ENCODE results near the gene MUC5B. TPM values are rescaled to one million over a fixed set of nuclear protein-coding genes. Genes with fewer than 3 reads are reported as not detected.

The MUC5B gene
- total and polyA plus RNA-seq, 9 donors = 0.02 to 35.3 (median 1.1) TPM; not detected in 1

DNA sequence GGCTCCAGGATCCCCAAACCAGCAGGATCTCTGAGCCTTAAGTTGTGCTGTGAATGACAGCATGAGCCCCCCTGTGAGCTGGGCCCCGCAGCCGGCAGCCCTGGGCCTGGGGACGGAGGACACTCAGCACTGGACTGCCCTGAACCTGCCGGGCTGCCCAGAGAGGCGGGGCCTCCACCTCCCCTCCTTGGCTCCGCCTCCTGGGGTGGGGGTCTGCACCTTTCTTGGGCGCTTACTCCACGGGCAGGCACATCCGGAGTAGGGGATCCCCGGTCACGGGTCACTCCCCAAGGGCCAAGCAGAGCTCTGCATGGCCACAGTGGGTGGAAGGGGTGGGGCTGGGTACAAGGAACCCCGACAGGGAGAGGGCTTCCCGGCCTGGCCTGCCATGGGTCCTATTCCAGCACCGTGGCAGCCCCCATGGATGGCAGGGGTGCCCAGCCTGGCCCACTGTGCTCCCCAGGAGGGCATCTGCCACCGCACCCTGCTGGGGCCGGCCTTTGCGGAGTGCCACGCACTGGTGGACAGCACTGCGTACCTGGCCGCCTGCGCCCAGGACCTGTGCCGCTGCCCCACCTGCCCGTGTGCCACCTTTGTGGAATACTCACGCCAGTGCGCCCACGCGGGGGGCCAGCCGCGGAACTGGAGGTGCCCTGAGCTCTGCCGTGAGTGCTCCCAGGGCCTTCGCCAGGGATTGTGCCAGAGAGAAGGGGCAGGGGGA is 5.4 kb downstream of the MUC5B start:
- Histone ChIP-seq H3K4me1 (ENCODE audit: insufficient read depth) (no peaks in the 10 kb centered on the region), H3K27me3 (peaks cover 3% of the 10 kb centered on the region), H3K27ac (no peak overlapping the region), H3K4me3 (no peak overlapping the region), H3K9me3 (no peaks in the 10 kb centered on the region), H3K36me3 (no peaks in the 10 kb centered on the region)
- TF ChIP-seq POLR2A (IDR thresholded peaks at IDR 0.05) (no peak), EP300 (IDR thresholded peaks at IDR 0.05) (no peak)
- TF ChIP-seq, protein P1, sequence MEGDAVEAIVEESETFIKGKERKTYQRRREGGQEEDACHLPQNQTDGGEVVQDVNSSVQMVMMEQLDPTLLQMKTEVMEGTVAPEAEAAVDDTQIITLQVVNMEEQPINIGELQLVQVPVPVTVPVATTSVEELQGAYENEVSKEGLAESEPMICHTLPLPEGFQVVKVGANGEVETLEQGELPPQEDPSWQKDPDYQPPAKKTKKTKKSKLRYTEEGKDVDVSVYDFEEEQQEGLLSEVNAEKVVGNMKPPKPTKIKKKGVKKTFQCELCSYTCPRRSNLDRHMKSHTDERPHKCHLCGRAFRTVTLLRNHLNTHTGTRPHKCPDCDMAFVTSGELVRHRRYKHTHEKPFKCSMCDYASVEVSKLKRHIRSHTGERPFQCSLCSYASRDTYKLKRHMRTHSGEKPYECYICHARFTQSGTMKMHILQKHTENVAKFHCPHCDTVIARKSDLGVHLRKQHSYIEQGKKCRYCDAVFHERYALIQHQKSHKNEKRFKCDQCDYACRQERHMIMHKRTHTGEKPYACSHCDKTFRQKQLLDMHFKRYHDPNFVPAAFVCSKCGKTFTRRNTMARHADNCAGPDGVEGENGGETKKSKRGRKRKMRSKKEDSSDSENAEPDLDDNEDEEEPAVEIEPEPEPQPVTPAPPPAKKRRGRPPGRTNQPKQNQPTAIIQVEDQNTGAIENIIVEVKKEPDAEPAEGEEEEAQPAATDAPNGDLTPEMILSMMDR (IDR thresholded peaks at IDR 0.05) = no peak
- intact Hi-C loops (cut with DNase I) = no loop called here
- WGBS, 3 donors = 74 to 83% (median 82%) methylated on average over 29 to 31 of the region's 31 CpGs
- DNase-seq = peak in 1 of 5 donors; percentile 9

DNA sequence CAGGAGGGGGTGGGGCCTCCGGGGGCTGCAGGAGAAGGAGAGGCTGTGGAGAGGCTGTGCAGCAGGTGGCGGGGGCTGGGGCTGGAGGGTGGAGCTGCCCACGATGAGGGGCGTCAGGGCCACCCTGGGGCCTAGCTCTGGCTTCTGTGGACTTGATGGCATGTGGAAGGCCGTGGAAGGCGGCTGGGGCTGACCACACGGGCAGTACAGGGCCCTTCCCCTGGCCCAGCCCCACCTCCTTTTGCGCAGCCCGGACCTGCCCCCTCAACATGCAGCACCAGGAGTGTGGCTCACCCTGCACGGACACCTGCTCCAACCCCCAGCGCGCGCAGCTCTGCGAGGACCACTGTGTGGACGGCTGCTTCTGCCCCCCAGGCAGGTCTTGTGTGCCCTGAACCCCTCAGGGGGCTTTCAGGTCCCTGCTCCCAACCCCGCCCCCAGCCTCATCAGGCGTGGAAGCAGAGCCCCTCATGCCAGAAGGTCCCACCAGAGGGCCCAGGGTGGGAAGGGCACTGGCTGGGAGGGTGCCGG is 6.1 kb downstream of the MUC5B start:
- H3K27me3 ChIP-seq = no peaks in the 10 kb centered on the region

DNA sequence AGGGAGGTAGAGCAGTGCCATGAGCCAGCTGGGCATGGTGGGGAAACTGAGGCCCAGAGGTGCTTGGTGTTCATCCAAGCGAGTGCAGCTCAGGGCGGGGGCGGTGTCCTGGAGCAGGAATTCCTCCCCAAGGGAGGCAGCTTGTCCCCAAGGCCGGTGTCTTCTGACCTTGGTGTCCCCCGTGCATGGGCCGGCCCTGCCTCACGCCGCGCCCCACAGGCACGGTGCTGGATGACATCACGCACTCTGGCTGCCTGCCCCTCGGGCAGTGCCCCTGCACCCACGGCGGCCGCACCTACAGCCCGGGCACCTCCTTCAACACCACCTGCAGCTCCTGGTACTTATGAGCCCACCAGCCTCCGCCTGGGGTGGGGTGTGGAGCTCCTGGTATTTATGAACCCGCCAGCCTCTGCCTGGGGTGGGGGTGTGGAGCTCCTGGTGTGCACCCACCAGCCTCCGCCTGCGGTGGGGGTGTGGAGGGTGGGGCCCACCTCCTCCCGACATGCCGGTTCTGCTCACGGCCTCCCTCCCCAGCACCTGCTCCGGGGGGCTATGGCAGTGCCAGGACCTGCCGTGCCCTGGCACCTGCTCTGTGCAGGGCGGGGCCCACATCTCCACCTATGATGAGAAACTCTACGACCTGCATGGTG is 6.7 kb downstream of the MUC5B start:
- Histone ChIP-seq H3K4me1 (ENCODE audit: insufficient read depth) (no peaks in the 10 kb centered on the region), H3K36me3 (no peaks in the 10 kb centered on the region), H3K27me3 (no peaks in the 10 kb centered on the region), H3K9me3 (no peaks in the 10 kb centered on the region), H3K4me3 (no peak overlapping the region), H3K27ac (no peak overlapping the region)
- no peak for TF ChIP-seq POLR2A (IDR thresholded peaks at IDR 0.05)
- TF ChIP-seq, protein P1 (IDR thresholded peaks at IDR 0.05) = no peak
- no peak for TF ChIP-seq EP300 (IDR thresholded peaks at IDR 0.05)
- DNase-seq = peak in 1 of 5 donors; percentile 7
- WGBS, 3 donors = 68 to 81% (median 76%) methylated on average over 26 to 27 of the region's 27 CpGs
- intact Hi-C loops (cut with DNase I) = no loop called here

More for the DNA sequence above, 6.1 kb downstream of the MUC5B start:
- 69 to 81% (median 69%) methylated on average over 15 to 18 of the region's 18 CpGs for WGBS, 3 donors
- intact Hi-C loops (cut with DNase I) = no loop called here
- no peaks in the 10 kb centered on the region for H3K9me3 ChIP-seq
- H3K4me1 ChIP-seq (ENCODE audit: insufficient read depth) = no peaks in the 10 kb centered on the region
- no peak overlapping the region for H3K27ac ChIP-seq
- peak in 1 of 5 donors; percentile 12 for DNase-seq
- H3K36me3 ChIP-seq = no peaks in the 10 kb centered on the region
- no peak overlapping the region for H3K4me3 ChIP-seq
- TF ChIP-seq POLR2A (IDR thresholded peaks at IDR 0.05) = no peak
- TF ChIP-seq, protein P1 (IDR thresholded peaks at IDR 0.05) = no peak

DNA sequence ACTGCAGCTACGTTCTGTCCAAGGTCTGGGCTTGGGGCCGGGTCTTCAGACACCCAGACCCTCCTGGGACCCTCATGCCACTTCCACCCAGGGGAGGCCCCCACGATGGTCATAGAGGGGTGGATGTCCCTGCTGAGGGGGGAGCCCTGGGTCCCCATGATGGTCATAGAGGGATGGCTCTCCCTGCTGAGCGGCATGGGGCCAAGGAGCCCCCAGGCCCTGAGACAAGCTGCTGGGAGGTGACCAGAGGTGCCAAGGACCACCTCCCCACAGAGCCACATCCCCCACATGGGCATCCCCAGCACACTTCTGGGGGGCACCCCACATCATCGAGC is 7.2 kb downstream of the MUC5B start:
- H3K9me3 ChIP-seq = no peaks in the 10 kb centered on the region
- no peaks in the 10 kb centered on the region for H3K27me3 ChIP-seq
- WGBS, 3 donors = 76 to 90% (median 86%) methylated on average over 5 of the region's 5 CpGs
- H3K4me3 ChIP-seq = no peak overlapping the region
- DNase-seq = no peak
- TF ChIP-seq POLR2A (IDR thresholded peaks at IDR 0.05) (no peak), EP300 (IDR thresholded peaks at IDR 0.05) (no peak)
- TF ChIP-seq, protein P1 (IDR thresholded peaks at IDR 0.05) = no peak
- no peaks in the 10 kb centered on the region for H3K36me3 ChIP-seq
- no peaks in the 10 kb centered on the region for H3K4me1 ChIP-seq (ENCODE audit: insufficient read depth)
- intact Hi-C loops (cut with DNase I) = no loop called here
- H3K27ac ChIP-seq = no peak overlapping the region

All from ovary (tissue), 9 donors.